HG03378 (cell line): ENCODE measurements around the gene SETBP1.

Experiments used
- ATAC-seq: cut with Tn5 transposase; IDR thresholded peaks from one replicate; pipeline ENCODE4 v1.9.1; 2021; ENCODE audit warnings: mild to moderate bottlenecking, moderate library complexity; ENCODE audit not compliant: unreplicated experiment

SETBP1 gene

GRCh38 chr18:45100321-45101105 is 419.8 kb downstream of the SETBP1 start:
- no peak for ATAC-seq

- ATAC-seq = no peak
Measured at GRCh38 chr18:45102126-45102525, 421.4 kb downstream of the SETBP1 start.

- ATAC-seq = no peak
Measured at GRCh38 chr18:45102863-45103262, 422.2 kb downstream of the SETBP1 start.

GRCh38 chr18:45103319-45104048 is 422.8 kb downstream of the SETBP1 start:
- peak; percentile 35 for ATAC-seq

GRCh38 chr18:45104049-45104395 is 423.3 kb downstream of the SETBP1 start:
- ATAC-seq = peak; percentile 23

- peak; percentile 96 for ATAC-seq
Measured at GRCh38 chr18:45106331-45106774, 425.7 kb downstream of the SETBP1 start.

- ATAC-seq = no peak
Measured at GRCh38 chr18:45107425-45107824, 426.7 kb downstream of the SETBP1 start.

- ATAC-seq = no peak
Measured at GRCh38 chr18:45108754-45109153, 428.1 kb downstream of the SETBP1 start.

GRCh38 chr18:45109271-45109670 is 428.6 kb downstream of the SETBP1 start:
- no peak for ATAC-seq

GRCh38 chr18:45109706-45110105 is 429.0 kb downstream of the SETBP1 start:
- ATAC-seq = no peak

GRCh38 chr18:45110577-45111501 is 430.2 kb downstream of the SETBP1 start:
- ATAC-seq = no peak

- no peak for ATAC-seq
Measured at GRCh38 chr18:45111502-45111848, 430.8 kb downstream of the SETBP1 start.

GRCh38 chr18:45112682-45113081 is 432.0 kb downstream of the SETBP1 start:
- no peak for ATAC-seq

- no peak for ATAC-seq
Measured at GRCh38 chr18:45116116-45116515, 435.4 kb downstream of the SETBP1 start.
